GM12801 (cell line): ENCODE data around the gene FKBP6.

Experiments
- CTCF ChIP-seq: IDR thresholded peaks from one replicate; pipeline ENCODE4 v1.5.1; 2011; ENCODE audit warnings: control low read depth; ENCODE audit not compliant: insufficient read length; ENCODE audit errors: extremely low read depth

The FKBP6 gene

GRCh38 chr7:73356159-73356558 is 28.2 kb downstream of the FKBP6 start:
- no peak for TF ChIP-seq CTCF

- no peak for TF ChIP-seq CTCF
Measured at GRCh38 chr7:73358590-73359275, 30.8 kb downstream of the FKBP6 start.

DNA sequence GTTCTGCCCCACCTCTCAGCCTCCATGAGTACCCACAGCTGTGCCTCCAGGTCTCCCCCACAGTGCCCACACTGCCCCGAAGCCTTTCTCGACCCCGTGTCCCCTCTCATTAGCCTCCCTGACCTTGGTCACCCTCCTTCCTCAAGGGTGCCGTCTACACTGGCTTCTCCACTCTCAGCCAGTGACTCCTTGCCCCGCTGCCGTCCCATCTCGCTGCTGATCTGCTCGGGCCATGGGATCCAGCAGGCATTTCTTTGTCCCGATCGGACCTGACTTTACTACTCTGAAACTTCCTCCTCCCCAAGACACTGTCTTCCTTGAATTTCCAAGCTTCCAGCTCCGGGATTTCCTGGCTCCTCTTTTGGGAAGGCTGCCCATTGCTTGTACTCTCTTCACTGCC is 31.3 kb downstream of the FKBP6 start:
- no peak for TF ChIP-seq CTCF

DNA sequence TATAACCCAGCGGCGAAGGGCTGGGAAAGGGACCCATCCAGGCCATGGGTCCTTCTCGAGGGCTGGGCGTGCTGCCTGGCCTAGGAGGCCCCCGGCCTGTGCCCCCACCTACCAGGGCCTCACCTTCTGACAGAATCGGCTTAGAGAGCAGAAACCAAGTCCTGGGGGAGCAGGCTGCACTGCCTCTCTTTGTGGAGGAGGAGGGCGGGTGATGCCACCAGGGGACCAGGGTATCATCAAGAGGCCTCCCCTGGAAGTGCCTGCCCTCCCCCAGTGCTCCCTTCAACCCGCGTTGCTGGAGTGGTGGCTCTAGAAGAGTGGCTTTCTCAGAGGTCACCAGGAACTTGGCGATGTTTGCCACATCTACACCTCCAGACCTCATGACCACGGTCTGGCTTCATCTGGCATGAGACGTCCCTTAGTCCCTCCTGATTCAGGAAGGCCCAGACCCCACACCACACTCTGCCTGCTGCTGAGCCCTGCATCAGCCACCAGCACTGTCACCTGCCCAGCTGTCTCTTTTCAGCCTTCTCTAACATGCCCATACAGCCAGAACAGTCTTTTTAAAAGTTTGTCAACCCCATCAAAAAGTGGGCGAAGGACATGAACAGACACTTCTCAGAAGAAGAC is 31.9 kb downstream of the FKBP6 start:
- no peak for TF ChIP-seq CTCF

- no peak for TF ChIP-seq CTCF
Measured at GRCh38 chr7:73363225-73364005, 35.5 kb downstream of the FKBP6 start.

GRCh38 chr7:73364006-73364728 is 36.2 kb downstream of the FKBP6 start:
- no peak for TF ChIP-seq CTCF

- TF ChIP-seq CTCF, result no peak
Measured at GRCh38 chr7:73366127-73366526, 38.2 kb downstream of the FKBP6 start.
